IPS-NIHi7 (cell line): Measurements from ENCODE around the gene RPS27A.
A peak's percentile ranks its signal among the peaks of the same experiment; 100 is the strongest.
"Not testable (repeated sequence)": the region's sequence is repeated elsewhere in the genome, so short reads cannot be mapped to it uniquely, and the experiment has no call there.

Experiments
- DNase-seq: peaks from one replicate; pipeline ENCODE4 v3.0.0; 2012; ENCODE audit warnings: mixed read lengths; ENCODE audit errors: extremely low spot score

The RPS27A gene

GRCh38 chr2:55236992-55237543, 4.6 kb downstream of the RPS27A start:
- DNase-seq: no peak

GRCh38 chr2:55239656-55240222, 7.3 kb downstream of the RPS27A start:
- DNase-seq: no peak

- DNase-seq: not testable (repeated sequence)
Measured at GRCh38 chr2:55241582-55241981, 9.1 kb downstream of the RPS27A start.

GRCh38 chr2:55242617-55243016, 10.1 kb downstream of the RPS27A start:
- no peak for DNase-seq

- no peak for DNase-seq
Measured at GRCh38 chr2:55245411-55245810, 12.9 kb downstream of the RPS27A start.

- DNase-seq: no peak
Measured at GRCh38 chr2:55247025-55247424, 14.5 kb downstream of the RPS27A start.

- DNase-seq: no peak
Measured at GRCh38 chr2:55252832-55253231, 20.3 kb downstream of the RPS27A start.

GRCh38 chr2:55259586-55259985, 27.1 kb downstream of the RPS27A start:
- not testable (repeated sequence) for DNase-seq

- DNase-seq: no peak
Measured at GRCh38 chr2:55268288-55268906, 35.9 kb downstream of the RPS27A start.

- peak; percentile 94 for DNase-seq
Measured at GRCh38 chr2:55268907-55269644, 36.6 kb downstream of the RPS27A start, which contains the start of gene MTIF2. Gene MTIF2, minus strand, starts transcription at chr2:55269231. Its CDS starts 5,373 bp downstream, at chr2:55263858.

- no peak for DNase-seq
Measured at GRCh38 chr2:55269645-55269990, 37.1 kb downstream of the RPS27A start.

- not testable (repeated sequence) for DNase-seq
Measured at GRCh38 chr2:55274346-55274745, 41.9 kb downstream of the RPS27A start.

GRCh38 chr2:55277310-55277709, 44.8 kb downstream of the RPS27A start:
- DNase-seq: no peak

GRCh38 chr2:55279214-55279835, 46.8 kb downstream of the RPS27A start:
- not testable (repeated sequence) for DNase-seq

- not testable (repeated sequence) for DNase-seq
Measured at GRCh38 chr2:55279859-55280424, 47.5 kb downstream of the RPS27A start.

- DNase-seq: not testable (repeated sequence)
Measured at GRCh38 chr2:55280851-55281546, 48.5 kb downstream of the RPS27A start.

- DNase-seq: peak; percentile 84
Measured at GRCh38 chr2:55282110-55282917, 49.8 kb downstream of the RPS27A start.

GRCh38 chr2:55283083-55283482, 50.6 kb downstream of the RPS27A start:
- DNase-seq: no peak
